WTC11 (cell line): ENCODE data around the gene SRSF2. TPM values are rescaled to one million over a fixed set of nuclear protein-coding genes. Genes with fewer than 3 reads are reported as not detected.

Experiments
- ATAC-seq: fragments of 200-7000 bp; cut with Tn5 transposase; 2 replicates; pipeline ENCODE4 v1.10.0; 2021; ENCODE audit warnings: mild to moderate bottlenecking, moderate library complexity
- CTCF ChIA-PET: fragments of 300-600 bp; sonication (Branson Sonifier 250); formaldehyde crosslinking; loops from one replicate; lab custom pipeline; 2021; ENCODE audit warnings: antibody characterized with exemption; lab: Charles Lee
- POLR2A ChIA-PET: fragments of 350-600 bp; sonication (Branson Sonifier 250); formaldehyde crosslinking; loops from one replicate; lab custom pipeline; 2021; ENCODE audit warnings: antibody characterized with exemption; lab: Charles Lee
- DNase-seq: peaks from one replicate; pipeline ENCODE4 v3.0.0; 2021; ENCODE audit warnings: low spot score
- H3K27ac Mint-ChIP-seq: 2 replicates; pipeline ENCODE4 v1.8.0; 2021; ENCODE audit warnings: mixed read lengths
- H3K27me3 Mint-ChIP-seq: 2 replicates; pipeline ENCODE4 v1.8.0; 2021; ENCODE audit warnings: low read depth, mild to moderate bottlenecking, moderate library complexity, mixed read lengths
- H3K36me3 Mint-ChIP-seq: 2 replicates; pipeline ENCODE4 v1.8.0; 2021; ENCODE audit warnings: mixed read lengths
- H3K4me1 Mint-ChIP-seq: 2 replicates; pipeline ENCODE4 v1.8.0; 2022; ENCODE audit warnings: mixed read lengths
- H3K4me3 Mint-ChIP-seq: 2 replicates; pipeline ENCODE4 v1.8.0; 2021; ENCODE audit warnings: mild to moderate bottlenecking, moderate library complexity, mixed read lengths
- H3K9me3 Mint-ChIP-seq: 2 replicates; pipeline ENCODE4 v1.8.0; 2021; ENCODE audit warnings: mixed read lengths
- AFF4 ChIP-seq: sonication (generic); formaldehyde crosslinking; IDR thresholded peaks from 2 replicates; pipeline ENCODE4 v1.8.1; 2023; ENCODE audit warnings: mild to moderate bottlenecking, missing genetic modification reagents, borderline replicate concordance
- ATF3 ChIP-seq: sonication (generic); formaldehyde crosslinking; conservative IDR thresholded peaks from 2 replicates; pipeline ENCODE4 v1.8.1; 2022; ENCODE audit warnings: mild to moderate bottlenecking, missing genetic modification reagents
- E2F4 ChIP-seq: sonication (generic); formaldehyde crosslinking; IDR thresholded peaks from 2 replicates; pipeline ENCODE4 v1.8.1; 2022; ENCODE audit warnings: low read depth, mild to moderate bottlenecking, moderate library complexity, missing genetic modification reagents, borderline replicate concordance
- ETV6 ChIP-seq: sonication (generic); formaldehyde crosslinking; IDR thresholded peaks from 2 replicates; pipeline ENCODE4 v1.8.1; 2022; ENCODE audit warnings: mild to moderate bottlenecking, missing genetic modification reagents
- FOXK1 ChIP-seq: sonication (generic); formaldehyde crosslinking; IDR thresholded peaks from 2 replicates; pipeline ENCODE4 v1.8.0; 2022; ENCODE audit warnings: mild to moderate bottlenecking, moderate library complexity, missing genetic modification reagents
- FOXP1 ChIP-seq: sonication (generic); formaldehyde crosslinking; IDR thresholded peaks from 2 replicates; pipeline ENCODE4 v1.8.0; 2022; ENCODE audit warnings: missing genetic modification reagents, mild to moderate bottlenecking, moderate library complexity, borderline replicate concordance
- HMGXB4 ChIP-seq: sonication (generic); formaldehyde crosslinking; IDR thresholded peaks from 2 replicates; pipeline ENCODE4 v1.8.1; 2023; ENCODE audit warnings: mild to moderate bottlenecking, moderate library complexity, missing genetic modification reagents
- MYBL2 ChIP-seq: sonication (generic); formaldehyde crosslinking; IDR thresholded peaks from 2 replicates; pipeline ENCODE4 v1.8.1; 2023; ENCODE audit warnings: mild to moderate bottlenecking, moderate library complexity, missing genetic modification reagents
- OVOL2 ChIP-seq: fragments of 250-450 bp; sonication (Bioruptor Pico); IDR thresholded peaks from 2 replicates; pipeline ENCODE4 v1.9.0; 2021; ENCODE audit warnings: mild to moderate bottlenecking, borderline replicate concordance
- SP1 ChIP-seq: sonication (generic); formaldehyde crosslinking; conservative IDR thresholded peaks from 2 replicates; pipeline ENCODE4 v1.8.1; 2022; ENCODE audit warnings: missing genetic modification reagents
- TP53 ChIP-seq: sonication (generic); formaldehyde crosslinking; IDR thresholded peaks from 2 replicates; pipeline ENCODE4 v1.8.1; 2023; ENCODE audit warnings: mild to moderate bottlenecking, missing genetic modification reagents
- ZBTB21 ChIP-seq: sonication (generic); formaldehyde crosslinking; IDR thresholded peaks from 2 replicates; pipeline ENCODE4 v1.8.1; 2023; ENCODE audit warnings: mild to moderate bottlenecking, missing genetic modification reagents, borderline replicate concordance
- ZNF281 ChIP-seq: sonication (generic); formaldehyde crosslinking; IDR thresholded peaks from 2 replicates; pipeline ENCODE4 v1.8.0; 2023; ENCODE audit warnings: mild to moderate bottlenecking, missing genetic modification reagents
- total RNA-seq: library from RNA; stranded (reverse); gene quantifications from 3 replicates; pipeline ENCODE4 v1.2.3, GENCODE V29; 2021
- TF ChIP-seq, protein P1 (sequence below): sonication (generic); formaldehyde crosslinking; IDR thresholded peaks from 2 replicates; pipeline ENCODE4 v1.8.1; 2022; ENCODE audit warnings: low read depth, missing genetic modification reagents, borderline replicate concordance
- TF ChIP-seq, protein P2 (sequence below): sonication (generic); formaldehyde crosslinking; IDR thresholded peaks from 2 replicates; pipeline ENCODE4 v1.8.1; 2023; ENCODE audit warnings: mild to moderate bottlenecking, missing genetic modification reagents, moderate library complexity

The SRSF2 gene
- total RNA-seq, 1 experiment from 2014 or later: 355 TPM

- Mint-ChIP-seq H3K9me3 (no peaks in the 10 kb centered on the region), H3K36me3 (peaks cover 21% of the 10 kb centered on the region), H3K4me3 (peak within 1 kb of the TSS; percentile 89), H3K4me1 (peaks cover 15% of the 10 kb centered on the region), H3K27me3 (no peaks in the 10 kb centered on the region)
- ATAC-seq: peak; percentile 31
- peak; percentile 26; the same call in 1 of the 2 replicates for TF ChIP-seq FOXK1 (CRISPR knock-in tag)
- TF ChIP-seq, protein P1, sequence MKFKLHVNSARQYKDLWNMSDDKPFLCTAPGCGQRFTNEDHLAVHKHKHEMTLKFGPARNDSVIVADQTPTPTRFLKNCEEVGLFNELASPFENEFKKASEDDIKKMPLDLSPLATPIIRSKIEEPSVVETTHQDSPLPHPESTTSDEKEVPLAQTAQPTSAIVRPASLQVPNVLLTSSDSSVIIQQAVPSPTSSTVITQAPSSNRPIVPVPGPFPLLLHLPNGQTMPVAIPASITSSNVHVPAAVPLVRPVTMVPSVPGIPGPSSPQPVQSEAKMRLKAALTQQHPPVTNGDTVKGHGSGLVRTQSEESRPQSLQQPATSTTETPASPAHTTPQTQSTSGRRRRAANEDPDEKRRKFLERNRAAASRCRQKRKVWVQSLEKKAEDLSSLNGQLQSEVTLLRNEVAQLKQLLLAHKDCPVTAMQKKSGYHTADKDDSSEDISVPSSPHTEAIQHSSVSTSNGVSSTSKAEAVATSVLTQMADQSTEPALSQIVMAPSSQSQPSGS: no peak
- TF ChIP-seq, protein P2, sequence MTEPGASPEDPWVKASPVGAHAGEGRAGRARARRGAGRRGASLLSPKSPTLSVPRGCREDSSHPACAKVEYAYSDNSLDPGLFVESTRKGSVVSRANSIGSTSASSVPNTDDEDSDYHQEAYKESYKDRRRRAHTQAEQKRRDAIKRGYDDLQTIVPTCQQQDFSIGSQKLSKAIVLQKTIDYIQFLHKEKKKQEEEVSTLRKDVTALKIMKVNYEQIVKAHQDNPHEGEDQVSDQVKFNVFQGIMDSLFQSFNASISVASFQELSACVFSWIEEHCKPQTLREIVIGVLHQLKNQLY (CRISPR knock-in tag): 0 out of 2 replicates have a peak, but pooled peaks have one; percentile 58
- peak; percentile 49; the same call in 1 of the 2 replicates for TF ChIP-seq ETV6 (CRISPR knock-in tag)
- TF ChIP-seq ZNF281 (CRISPR knock-in tag): no peak
- peak; percentile 22; the same call in 1 of the 2 replicates for TF ChIP-seq ZBTB21 (CRISPR knock-in tag)
- TF ChIP-seq SP1 (CRISPR knock-in tag): peak; percentile 35; the same call in 1 of the 2 replicates
- no peak for TF ChIP-seq ATF3
- peak; percentile 65; the same call in 1 of the 2 replicates for TF ChIP-seq MYBL2
- TF ChIP-seq TP53 (CRISPR knock-in tag): no peak
- 0 out of 2 replicates have a peak, but pooled peaks have one; percentile 48 for TF ChIP-seq E2F4 (CRISPR knock-in tag)
- TF ChIP-seq, all 79 proteins: peak for 7
- ChIA-PET POLR2A (interaction anchor here (0.6 to 4.1 kb wide), 3 partner anchors 10 to 1647 kb away, joined by 3 to 28 read pairs (median 4); partner anchors contain the start of genes MFSD11 and SRSF2), CTCF (interaction anchor here (0.6 to 2.7 kb wide), 15 partner anchors 12 to 361 kb away, joined by 3 to 12 read pairs (median 3); partner anchors contain the start of gene AANAT)
- peak; percentile 70 for DNase-seq
- peak within 1 kb of the TSS; percentile 93 for H3K27ac Mint-ChIP-seq
Measured at GRCh38 chr17:76726776-76727718, 10.1 kb downstream of the SRSF2 start, which contains the start of gene METTL23. TSS of gene METTL23 (plus strand) at chr17:76726839. CDS start at chr17:76729711, 2,872 bp downstream.

DNA sequence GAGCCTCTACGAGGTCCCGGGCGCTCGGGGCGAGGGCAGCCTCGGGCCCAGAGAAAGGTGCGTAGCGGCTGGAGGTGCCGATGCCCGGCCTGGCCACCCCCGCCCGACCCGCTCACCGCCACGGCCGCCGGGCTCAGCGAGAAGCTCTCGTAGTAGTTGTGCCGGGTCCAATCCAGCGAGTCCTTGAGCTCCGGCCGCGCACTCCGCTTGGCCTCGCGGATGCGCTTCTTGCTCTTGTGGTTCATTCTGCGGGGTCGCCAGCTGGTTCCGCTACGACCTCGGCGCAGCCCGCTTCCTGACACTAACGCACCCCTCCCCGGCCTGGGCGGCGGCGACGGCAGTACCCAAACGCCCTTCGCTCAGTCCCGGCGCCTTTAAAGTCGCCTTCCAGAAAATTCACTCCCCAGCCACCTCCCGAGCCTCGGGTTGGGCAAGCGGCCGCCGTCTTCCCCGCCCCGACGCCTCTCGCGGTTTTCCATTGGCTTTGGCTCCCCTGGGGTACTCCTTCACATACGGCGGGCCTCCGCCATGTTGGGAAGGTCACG lies 10.8 kb downstream of the SRSF2 start, which contains the start of gene JMJD6:
Gene JMJD6 (minus strand): TSS at position 376 of the 545 bp plus-strand sequence. CDS start 131 bp downstream, at position 245.
- ChIA-PET CTCF (interaction anchor here (0.7 to 2.7 kb wide), 6 partner anchors 13 to 328 kb away, joined by 3 to 12 read pairs (median 8); partner anchors contain the start of gene AANAT), POLR2A (interaction anchor here (0.5 to 4.1 kb wide), 4 partner anchors 11 to 536 kb away, joined by 3 to 28 read pairs (median 4); partner anchors contain the start of genes MFSD11 and SRSF2)
- H3K4me3 Mint-ChIP-seq: peak within 1 kb of the TSS; percentile 89
- H3K9me3 Mint-ChIP-seq: no peaks in the 10 kb centered on the region
- H3K27ac Mint-ChIP-seq: peak within 1 kb of the TSS; percentile 93
- DNase-seq (peak; percentile 96), ATAC-seq (peak; percentile 92)
- no peaks in the 10 kb centered on the region for H3K27me3 Mint-ChIP-seq
- peaks cover 15% of the 10 kb centered on the region for H3K4me1 Mint-ChIP-seq
- H3K36me3 Mint-ChIP-seq: peaks cover 29% of the 10 kb centered on the region
- TF ChIP-seq, protein P1: no peak
- TF ChIP-seq OVOL2 (no peak), HMGXB4 (no peak), FOXP1 (CRISPR knock-in tag) (peak; percentile 51; the same call in 1 of the 2 replicates), AFF4 (CRISPR knock-in tag) (no peak)
